Kidney epithelial cell (primary cell): Measurements from ENCODE around the gene PPIP5K2. TPM values are rescaled to one million over a fixed set of nuclear protein-coding genes. Genes with fewer than 3 reads are reported as not detected.

Experiments
- DNase-seq: peaks from one replicate; pipeline ENCODE4 v3.0.0-alpha.2; 2010; ENCODE audit warnings: low read depth
- H3K27me3 ChIP-seq: 2 replicates; pipeline ENCODE4 v1.6.0; 2011; ENCODE audit warnings: low read length; ENCODE audit not compliant: control insufficient read depth, insufficient read depth
- H3K36me3 ChIP-seq: 2 replicates; pipeline ENCODE4 v1.5.1; 2011; ENCODE audit warnings: low read length; ENCODE audit not compliant: control insufficient read depth, insufficient read depth
- H3K4me3 ChIP-seq: 2 replicates; pipeline ENCODE4 v1.5.1; 2011; ENCODE audit warnings: low read depth, mild to moderate bottlenecking, control low read depth, low read length
- total RNA-seq: library from RNA; depleted of rRNA; stranded (reverse); fragments of >200 nt; gene quantifications from 2 replicates; pipeline ENCODE4 v1.2.3, GENCODE V29; 2015
- TF ChIP-seq, protein P1 (sequence below): IDR thresholded peaks from 2 replicates; pipeline ENCODE4 v1.5.1; 2011; ENCODE audit warnings: mild to moderate bottlenecking, moderate library complexity, low read length, control low read depth, inconsistent platforms; ENCODE audit not compliant: insufficient read depth, poor library complexity, severe bottlenecking

Gene PPIP5K2
- total RNA-seq, 1 donor from 2014 or later = 49.9 TPM

DNA sequence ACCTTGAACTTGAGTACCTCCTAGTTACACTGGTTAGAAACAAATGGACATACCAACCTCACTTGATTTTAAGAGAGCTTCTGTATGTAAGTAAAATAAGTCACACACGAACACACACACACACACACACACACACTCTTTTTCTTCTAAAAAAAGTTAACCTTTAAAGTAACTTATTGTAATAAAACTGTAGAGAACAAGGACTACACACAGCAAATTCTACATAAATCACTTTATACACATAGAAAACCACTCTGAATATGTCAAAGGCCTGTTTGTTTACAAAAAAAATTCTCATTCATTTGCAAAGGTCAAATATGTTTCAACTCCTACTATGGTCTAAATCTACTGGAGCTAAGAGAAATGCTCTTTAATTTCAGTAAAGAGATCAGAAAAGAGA lies 29.3 kb upstream of the PPIP5K2 start:
- H3K27me3 ChIP-seq = no peaks in the 10 kb centered on the region
- no peaks in the 10 kb centered on the region for H3K36me3 ChIP-seq
- H3K4me3 ChIP-seq = no peak overlapping the region
- TF ChIP-seq, protein P1, sequence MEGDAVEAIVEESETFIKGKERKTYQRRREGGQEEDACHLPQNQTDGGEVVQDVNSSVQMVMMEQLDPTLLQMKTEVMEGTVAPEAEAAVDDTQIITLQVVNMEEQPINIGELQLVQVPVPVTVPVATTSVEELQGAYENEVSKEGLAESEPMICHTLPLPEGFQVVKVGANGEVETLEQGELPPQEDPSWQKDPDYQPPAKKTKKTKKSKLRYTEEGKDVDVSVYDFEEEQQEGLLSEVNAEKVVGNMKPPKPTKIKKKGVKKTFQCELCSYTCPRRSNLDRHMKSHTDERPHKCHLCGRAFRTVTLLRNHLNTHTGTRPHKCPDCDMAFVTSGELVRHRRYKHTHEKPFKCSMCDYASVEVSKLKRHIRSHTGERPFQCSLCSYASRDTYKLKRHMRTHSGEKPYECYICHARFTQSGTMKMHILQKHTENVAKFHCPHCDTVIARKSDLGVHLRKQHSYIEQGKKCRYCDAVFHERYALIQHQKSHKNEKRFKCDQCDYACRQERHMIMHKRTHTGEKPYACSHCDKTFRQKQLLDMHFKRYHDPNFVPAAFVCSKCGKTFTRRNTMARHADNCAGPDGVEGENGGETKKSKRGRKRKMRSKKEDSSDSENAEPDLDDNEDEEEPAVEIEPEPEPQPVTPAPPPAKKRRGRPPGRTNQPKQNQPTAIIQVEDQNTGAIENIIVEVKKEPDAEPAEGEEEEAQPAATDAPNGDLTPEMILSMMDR = no peak
- no peak for DNase-seq

- no peak for DNase-seq
- Histone ChIP-seq H3K36me3 (no peaks in the 10 kb centered on the region), H3K27me3 (no peaks in the 10 kb centered on the region), H3K4me3 (no peak overlapping the region)
- TF ChIP-seq, protein P1 = no peak
These were observed 27.4 kb upstream of the PPIP5K2 start for GRCh38 chr5:103092676-103093075.

DNA sequence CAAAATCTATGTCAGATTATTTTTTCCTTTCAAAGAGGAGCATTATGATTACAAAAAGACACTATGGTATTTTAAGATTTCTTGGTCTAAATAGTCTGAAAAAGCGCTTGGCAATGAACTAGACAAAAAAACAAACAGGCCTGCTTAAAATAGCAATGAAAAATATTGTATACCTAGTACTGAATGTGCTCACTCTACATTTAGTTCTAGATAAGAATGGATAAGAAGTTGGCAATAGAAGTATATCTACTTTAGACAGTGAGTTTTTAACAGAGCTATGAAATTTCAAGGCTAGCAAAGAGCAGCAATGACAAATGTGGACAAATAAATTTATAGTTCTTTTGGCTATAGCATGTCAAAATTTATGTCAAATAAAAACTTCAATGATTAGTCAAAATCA lies 26.4 kb upstream of the PPIP5K2 start:
- no peaks in the 10 kb centered on the region for H3K27me3 ChIP-seq
- no peak for DNase-seq
- H3K4me3 ChIP-seq = no peak overlapping the region
- no peaks in the 10 kb centered on the region for H3K36me3 ChIP-seq
- TF ChIP-seq, protein P1 = no peak

- DNase-seq = no peak
- Histone ChIP-seq H3K27me3 (no peaks in the 10 kb centered on the region), H3K4me3 (no peak overlapping the region), H3K36me3 (no peaks in the 10 kb centered on the region)
- TF ChIP-seq, protein P1 = no peak
These were observed 25.4 kb upstream of the PPIP5K2 start for GRCh38 chr5:103094737-103095136.

DNA sequence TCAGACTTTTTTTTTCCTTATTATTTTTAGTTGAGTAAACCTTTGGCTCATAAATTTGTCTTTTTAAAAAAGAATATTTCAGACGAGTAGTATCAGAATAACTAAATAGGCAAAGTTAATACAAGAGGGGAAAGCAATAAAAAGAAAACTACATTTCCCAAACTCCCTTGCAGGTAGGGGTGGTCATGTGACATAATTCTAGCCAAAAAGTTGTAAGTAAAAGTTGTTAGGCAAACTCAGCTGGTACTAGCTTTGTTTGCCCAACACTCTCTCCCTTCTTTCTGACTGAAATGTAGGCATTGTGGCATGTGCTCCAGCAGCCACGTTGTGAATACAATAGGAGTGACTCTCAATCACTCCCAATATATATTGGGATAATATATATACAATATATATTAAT lies 21.1 kb upstream of the PPIP5K2 start:
- DNase-seq = no peak
- no peaks in the 10 kb centered on the region for H3K36me3 ChIP-seq
- TF ChIP-seq, protein P1 = no peak

GRCh38 chr5:103101079-103101750 lies 18.9 kb upstream of the PPIP5K2 start:
- no peak for DNase-seq
- Histone ChIP-seq H3K27me3 (no peaks in the 10 kb centered on the region), H3K4me3 (no peak overlapping the region), H3K36me3 (no peaks in the 10 kb centered on the region)
- TF ChIP-seq, protein P1 = no peak

More for the DNA sequence above, 21.1 kb upstream of the PPIP5K2 start:
- H3K27me3 ChIP-seq = no peaks in the 10 kb centered on the region
- H3K4me3 ChIP-seq = no peak overlapping the region
